ENCODE measurements around the gene PRDM16.

PRDM16 gene

GRCh38 chr1:3316340-3316943 is 247.4 kb downstream of the PRDM16 start:
- no peak for DNase-seq

GRCh38 chr1:3317456-3317855 is 248.5 kb downstream of the PRDM16 start:
- no peak for DNase-seq

- no peak for DNase-seq
Measured at GRCh38 chr1:3318329-3318728, 249.3 kb downstream of the PRDM16 start.

GRCh38 chr1:3319874-3320245 is 250.9 kb downstream of the PRDM16 start:
- no peak for DNase-seq

GRCh38 chr1:3320246-3321152 is 251.5 kb downstream of the PRDM16 start:
- DNase-seq = no peak

GRCh38 chr1:3321559-3322449 is 252.8 kb downstream of the PRDM16 start:
- DNase-seq = no peak

- DNase-seq = no peak
Measured at GRCh38 chr1:3322450-3323020, 253.5 kb downstream of the PRDM16 start.

- no peak for DNase-seq
Measured at GRCh38 chr1:3323021-3323795, 254.2 kb downstream of the PRDM16 start.

GRCh38 chr1:3323796-3324703 is 255.0 kb downstream of the PRDM16 start:
- DNase-seq = no peak

GRCh38 chr1:3324704-3325535 is 255.9 kb downstream of the PRDM16 start:
- no peak for DNase-seq

- no peak for DNase-seq
Measured at GRCh38 chr1:3326516-3327388, 257.7 kb downstream of the PRDM16 start.

GRCh38 chr1:3327389-3327702 is 258.3 kb downstream of the PRDM16 start:
- no peak for DNase-seq

- DNase-seq = no peak
Measured at GRCh38 chr1:3327936-3328590, 259.1 kb downstream of the PRDM16 start.

GRCh38 chr1:3329640-3330281 is 260.8 kb downstream of the PRDM16 start:
- no peak for DNase-seq

GRCh38 chr1:3330771-3331245 is 261.8 kb downstream of the PRDM16 start:
- DNase-seq = no peak

GRCh38 chr1:3331564-3331963 is 262.6 kb downstream of the PRDM16 start:
- no peak for DNase-seq

- no peak for DNase-seq
Measured at GRCh38 chr1:3332043-3332442, 263.0 kb downstream of the PRDM16 start.

GRCh38 chr1:3332662-3333061 is 263.7 kb downstream of the PRDM16 start:
- no peak for DNase-seq
